ENCODE measurements around the gene FOSB. TPM values are rescaled to one million over a fixed set of nuclear protein-coding genes. Genes with fewer than 3 reads are reported as not detected.

Gene FOSB
- total and polyA plus RNA-seq, 9 of the 15 experiments (the other 6 are each of a cell fraction or from before 2014, with no cell fraction given): 0.11 to 2.7 (median 0.73) TPM

DNA sequence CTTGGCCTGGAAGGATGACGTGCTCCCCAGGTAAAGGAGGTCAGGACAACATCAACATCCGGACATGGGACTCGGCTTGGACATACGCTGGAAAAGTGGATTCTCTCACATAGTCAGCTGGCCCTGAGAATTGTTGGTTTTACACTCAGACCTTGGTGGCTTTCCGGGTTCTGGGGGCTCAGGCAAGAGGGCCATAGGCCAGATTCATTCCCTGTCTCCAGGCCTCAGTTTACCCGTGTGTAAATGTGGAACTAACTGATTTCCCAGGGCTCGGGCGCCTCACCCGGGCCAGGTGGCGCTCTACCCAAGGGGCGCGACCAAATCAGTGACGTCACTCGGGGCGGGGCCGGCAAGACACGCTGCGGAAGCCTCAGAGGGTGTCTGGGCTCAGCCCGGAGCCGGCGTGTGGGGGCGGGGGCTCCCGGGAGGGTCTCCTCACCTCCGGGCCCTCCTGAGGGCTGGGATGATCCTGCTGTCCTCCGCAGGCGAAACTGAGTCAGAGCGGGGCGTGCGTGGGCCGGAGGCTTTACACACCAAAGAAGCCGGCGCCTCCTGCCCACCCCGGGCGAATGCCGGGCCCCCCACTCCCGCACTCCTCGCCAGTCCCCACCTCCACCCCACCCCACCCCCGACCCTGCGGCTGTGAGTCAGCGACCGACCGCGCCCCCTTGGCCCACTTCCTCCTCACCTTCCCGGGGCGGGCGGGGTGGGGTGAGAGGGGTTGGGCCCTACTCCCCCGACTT is 38.6 kb downstream of the FOSB start (continued):
- TF ChIP-seq, protein P1, sequence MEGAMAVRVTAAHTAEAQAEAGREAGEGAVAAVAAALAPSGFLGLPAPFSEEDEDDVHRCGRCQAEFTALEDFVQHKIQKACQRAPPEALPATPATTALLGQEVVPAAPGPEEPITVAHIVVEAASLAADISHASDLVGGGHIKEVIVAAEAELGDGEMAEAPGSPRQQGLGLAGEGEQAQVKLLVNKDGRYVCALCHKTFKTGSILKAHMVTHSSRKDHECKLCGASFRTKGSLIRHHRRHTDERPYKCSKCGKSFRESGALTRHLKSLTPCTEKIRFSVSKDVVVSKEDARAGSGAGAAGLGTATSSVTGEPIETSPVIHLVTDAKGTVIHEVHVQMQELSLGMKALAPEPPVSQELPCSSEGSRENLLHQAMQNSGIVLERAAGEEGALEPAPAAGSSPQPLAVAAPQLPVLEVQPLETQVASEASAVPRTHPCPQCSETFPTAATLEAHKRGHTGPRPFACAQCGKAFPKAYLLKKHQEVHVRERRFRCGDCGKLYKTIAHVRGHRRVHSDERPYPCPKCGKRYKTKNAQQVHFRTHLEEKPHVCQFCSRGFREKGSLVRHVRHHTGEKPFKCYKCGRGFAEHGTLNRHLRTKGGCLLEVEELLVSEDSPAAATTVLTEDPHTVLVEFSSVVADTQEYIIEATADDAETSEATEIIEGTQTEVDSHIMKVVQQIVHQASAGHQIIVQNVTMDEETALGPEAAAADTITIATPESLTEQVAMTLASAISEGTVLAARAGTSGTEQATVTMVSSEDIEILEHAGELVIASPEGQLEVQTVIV (CRISPR knock-in tag; IDR thresholded peaks at IDR 0.05; ENCODE audit: borderline replicate concordance): no peak
- TF ChIP-seq, protein P2, sequence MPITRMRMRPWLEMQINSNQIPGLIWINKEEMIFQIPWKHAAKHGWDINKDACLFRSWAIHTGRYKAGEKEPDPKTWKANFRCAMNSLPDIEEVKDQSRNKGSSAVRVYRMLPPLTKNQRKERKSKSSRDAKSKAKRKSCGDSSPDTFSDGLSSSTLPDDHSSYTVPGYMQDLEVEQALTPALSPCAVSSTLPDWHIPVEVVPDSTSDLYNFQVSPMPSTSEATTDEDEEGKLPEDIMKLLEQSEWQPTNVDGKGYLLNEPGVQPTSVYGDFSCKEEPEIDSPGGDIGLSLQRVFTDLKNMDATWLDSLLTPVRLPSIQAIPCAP (CRISPR knock-in tag; IDR thresholded peaks at IDR 0.05; ENCODE audit: borderline replicate concordance): no peak
- TF ChIP-seq BMI1 (IDR thresholded peaks at IDR 0.05; ENCODE audit: low read length) (no peak), MAZ (CRISPR knock-in tag; conservative IDR thresholded peaks at IDR 0.05 in 1 of 2, IDR thresholded peaks at IDR 0.05 in 1 of 2) (peak; percentile 91 to 92), RAD21 (CRISPR knock-in tag; conservative IDR thresholded peaks at IDR 0.05 in 1 of 2, IDR thresholded peaks at IDR 0.05 in 1 of 2) (peak in 1 of 2 experiments; percentile 49; a peak in 2 of 4 replicates), POLR2B (IDR thresholded peaks at IDR 0.05; ENCODE audit: low read depth, partially characterized antibody) (peak; percentile 83), ZC3H8 (IDR thresholded peaks at IDR 0.05) (no peak), ASH1L (IDR thresholded peaks at IDR 0.05; ENCODE audit: borderline replicate concordance, low read depth, partially characterized antibody) (no peak), NCOA2 (IDR thresholded peaks at IDR 0.05; ENCODE audit: partially characterized antibody in 2 of 2) (no peak), GATAD2A (IDR thresholded peaks at IDR 0.05) (no peak), ZNF445 (CRISPR knock-in tag; IDR thresholded peaks at IDR 0.05; ENCODE audit: low read depth) (no peak), RBM17 (IDR thresholded peaks at IDR 0.05; ENCODE audit: borderline replicate concordance, low read depth, low read length) (no peak), PRMT5 (CRISPR knock-in tag; IDR thresholded peaks at IDR 0.05) (0 out of 2 replicates have a peak, but pooled peaks have one; percentile 55), GABPB1 (CRISPR knock-in tag; IDR thresholded peaks at IDR 0.05) (no peak), ZNF224 (CRISPR knock-in tag; IDR thresholded peaks at IDR 0.05) (no peak)
- TF ChIP-seq, protein P3, sequence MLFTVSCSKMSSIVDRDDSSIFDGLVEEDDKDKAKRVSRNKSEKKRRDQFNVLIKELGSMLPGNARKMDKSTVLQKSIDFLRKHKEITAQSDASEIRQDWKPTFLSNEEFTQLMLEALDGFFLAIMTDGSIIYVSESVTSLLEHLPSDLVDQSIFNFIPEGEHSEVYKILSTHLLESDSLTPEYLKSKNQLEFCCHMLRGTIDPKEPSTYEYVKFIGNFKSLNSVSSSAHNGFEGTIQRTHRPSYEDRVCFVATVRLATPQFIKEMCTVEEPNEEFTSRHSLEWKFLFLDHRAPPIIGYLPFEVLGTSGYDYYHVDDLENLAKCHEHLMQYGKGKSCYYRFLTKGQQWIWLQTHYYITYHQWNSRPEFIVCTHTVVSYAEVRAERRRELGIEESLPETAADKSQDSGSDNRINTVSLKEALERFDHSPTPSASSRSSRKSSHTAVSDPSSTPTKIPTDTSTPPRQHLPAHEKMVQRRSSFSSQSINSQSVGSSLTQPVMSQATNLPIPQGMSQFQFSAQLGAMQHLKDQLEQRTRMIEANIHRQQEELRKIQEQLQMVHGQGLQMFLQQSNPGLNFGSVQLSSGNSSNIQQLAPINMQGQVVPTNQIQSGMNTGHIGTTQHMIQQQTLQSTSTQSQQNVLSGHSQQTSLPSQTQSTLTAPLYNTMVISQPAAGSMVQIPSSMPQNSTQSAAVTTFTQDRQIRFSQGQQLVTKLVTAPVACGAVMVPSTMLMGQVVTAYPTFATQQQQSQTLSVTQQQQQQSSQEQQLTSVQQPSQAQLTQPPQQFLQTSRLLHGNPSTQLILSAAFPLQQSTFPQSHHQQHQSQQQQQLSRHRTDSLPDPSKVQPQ (CRISPR knock-in tag; IDR thresholded peaks at IDR 0.05; ENCODE audit: borderline replicate concordance): no peak
- TF ChIP-seq, protein P4, sequence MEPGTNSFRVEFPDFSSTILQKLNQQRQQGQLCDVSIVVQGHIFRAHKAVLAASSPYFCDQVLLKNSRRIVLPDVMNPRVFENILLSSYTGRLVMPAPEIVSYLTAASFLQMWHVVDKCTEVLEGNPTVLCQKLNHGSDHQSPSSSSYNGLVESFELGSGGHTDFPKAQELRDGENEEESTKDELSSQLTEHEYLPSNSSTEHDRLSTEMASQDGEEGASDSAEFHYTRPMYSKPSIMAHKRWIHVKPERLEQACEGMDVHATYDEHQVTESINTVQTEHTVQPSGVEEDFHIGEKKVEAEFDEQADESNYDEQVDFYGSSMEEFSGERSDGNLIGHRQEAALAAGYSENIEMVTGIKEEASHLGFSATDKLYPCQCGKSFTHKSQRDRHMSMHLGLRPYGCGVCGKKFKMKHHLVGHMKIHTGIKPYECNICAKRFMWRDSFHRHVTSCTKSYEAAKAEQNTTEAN (CRISPR knock-in tag; IDR thresholded peaks at IDR 0.05): no peak
- TF ChIP-seq, protein P5, sequence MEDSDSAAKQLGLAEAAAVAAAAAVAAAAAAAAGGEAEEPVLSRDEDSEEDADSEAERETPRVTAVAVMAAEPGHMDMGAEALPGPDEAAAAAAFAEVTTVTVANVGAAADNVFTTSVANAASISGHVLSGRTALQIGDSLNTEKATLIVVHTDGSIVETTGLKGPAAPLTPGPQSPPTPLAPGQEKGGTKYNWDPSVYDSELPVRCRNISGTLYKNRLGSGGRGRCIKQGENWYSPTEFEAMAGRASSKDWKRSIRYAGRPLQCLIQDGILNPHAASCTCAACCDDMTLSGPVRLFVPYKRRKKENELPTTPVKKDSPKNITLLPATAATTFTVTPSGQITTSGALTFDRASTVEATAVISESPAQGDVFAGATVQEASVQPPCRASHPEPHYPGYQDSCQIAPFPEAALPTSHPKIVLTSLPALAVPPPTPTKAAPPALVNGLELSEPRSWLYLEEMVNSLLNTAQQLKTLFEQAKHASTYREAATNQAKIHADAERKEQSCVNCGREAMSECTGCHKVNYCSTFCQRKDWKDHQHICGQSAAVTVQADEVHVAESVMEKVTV (CRISPR knock-in tag; IDR thresholded peaks at IDR 0.05): no peak
